ENCODE data around the gene SLC17A7. TPM values are rescaled to one million over a fixed set of nuclear protein-coding genes. Genes with fewer than 3 reads are reported as not detected.

The SLC17A7 gene
- total and polyA plus RNA-seq, 2 of the 13 experiments (the other 11 are each of a cell fraction or from before 2014, with no cell fraction given) = 0.32 TPM; not detected in 1

GRCh38 chr19:49487277-49488045 is 46.1 kb upstream of the SLC17A7 start, which contains the start of gene RPL13A (continued):
- TF ChIP-seq ZNF605 (CRISPR knock-in tag; IDR thresholded peaks at IDR 0.05) = peak; percentile 96
- TF ChIP-seq ZKSCAN5 (CRISPR knock-in tag; IDR thresholded peaks at IDR 0.05) = no peak
- TF ChIP-seq BRD4 (CRISPR knock-in tag; IDR thresholded peaks at IDR 0.05) = no peak; the same call in 1 of the 2 replicates
- peak; percentile 79; the same call in 1 of the 2 replicates for TF ChIP-seq ZNF317 (CRISPR knock-in tag; IDR thresholded peaks at IDR 0.05)
- peak; percentile 95 for TF ChIP-seq IRF9 (CRISPR knock-in tag; IDR thresholded peaks at IDR 0.05; ENCODE audit: borderline replicate concordance)
- no peak for TF ChIP-seq TOPORS (CRISPR knock-in tag; IDR thresholded peaks at IDR 0.05)
- TF ChIP-seq ZMAT3 (CRISPR knock-in tag; conservative IDR thresholded peaks at IDR 0.05) = peak; percentile 83
- peak; percentile 96 for TF ChIP-seq ATF1 (CRISPR knock-in tag; IDR thresholded peaks at IDR 0.05)
- peak; percentile 37; the same call in 1 of the 2 replicates for TF ChIP-seq SOX5 (CRISPR knock-in tag; IDR thresholded peaks at IDR 0.05; ENCODE audit: borderline replicate concordance)
- peak; percentile 82; the same call in 1 of the 2 replicates for TF ChIP-seq PAF1 (CRISPR knock-in tag; IDR thresholded peaks at IDR 0.05)
- TF ChIP-seq SIX4 (CRISPR knock-in tag; IDR thresholded peaks at IDR 0.05) = peak; percentile 66
- TF ChIP-seq DMTF1 (CRISPR knock-in tag; IDR thresholded peaks at IDR 0.05) = no peak
- TF ChIP-seq ARID2 (CRISPR knock-in tag; IDR thresholded peaks at IDR 0.05; ENCODE audit: borderline replicate concordance) = no peak
- TF ChIP-seq, protein P1, sequence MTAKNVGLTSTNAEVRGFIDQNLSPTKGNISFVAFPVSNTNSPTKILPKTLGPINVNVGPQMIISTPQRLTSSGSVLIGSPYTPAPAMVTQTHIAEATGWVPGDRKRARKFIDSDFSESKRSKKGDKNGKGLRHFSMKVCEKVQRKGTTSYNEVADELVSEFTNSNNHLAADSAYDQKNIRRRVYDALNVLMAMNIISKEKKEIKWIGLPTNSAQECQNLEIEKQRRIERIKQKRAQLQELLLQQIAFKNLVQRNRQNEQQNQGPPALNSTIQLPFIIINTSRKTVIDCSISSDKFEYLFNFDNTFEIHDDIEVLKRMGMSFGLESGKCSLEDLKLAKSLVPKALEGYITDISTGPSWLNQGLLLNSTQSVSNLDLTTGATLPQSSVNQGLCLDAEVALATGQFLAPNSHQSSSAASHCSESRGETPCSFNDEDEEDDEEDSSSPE (CRISPR knock-in tag; IDR thresholded peaks at IDR 0.05) = peak; percentile 72
- TF ChIP-seq, protein P2, sequence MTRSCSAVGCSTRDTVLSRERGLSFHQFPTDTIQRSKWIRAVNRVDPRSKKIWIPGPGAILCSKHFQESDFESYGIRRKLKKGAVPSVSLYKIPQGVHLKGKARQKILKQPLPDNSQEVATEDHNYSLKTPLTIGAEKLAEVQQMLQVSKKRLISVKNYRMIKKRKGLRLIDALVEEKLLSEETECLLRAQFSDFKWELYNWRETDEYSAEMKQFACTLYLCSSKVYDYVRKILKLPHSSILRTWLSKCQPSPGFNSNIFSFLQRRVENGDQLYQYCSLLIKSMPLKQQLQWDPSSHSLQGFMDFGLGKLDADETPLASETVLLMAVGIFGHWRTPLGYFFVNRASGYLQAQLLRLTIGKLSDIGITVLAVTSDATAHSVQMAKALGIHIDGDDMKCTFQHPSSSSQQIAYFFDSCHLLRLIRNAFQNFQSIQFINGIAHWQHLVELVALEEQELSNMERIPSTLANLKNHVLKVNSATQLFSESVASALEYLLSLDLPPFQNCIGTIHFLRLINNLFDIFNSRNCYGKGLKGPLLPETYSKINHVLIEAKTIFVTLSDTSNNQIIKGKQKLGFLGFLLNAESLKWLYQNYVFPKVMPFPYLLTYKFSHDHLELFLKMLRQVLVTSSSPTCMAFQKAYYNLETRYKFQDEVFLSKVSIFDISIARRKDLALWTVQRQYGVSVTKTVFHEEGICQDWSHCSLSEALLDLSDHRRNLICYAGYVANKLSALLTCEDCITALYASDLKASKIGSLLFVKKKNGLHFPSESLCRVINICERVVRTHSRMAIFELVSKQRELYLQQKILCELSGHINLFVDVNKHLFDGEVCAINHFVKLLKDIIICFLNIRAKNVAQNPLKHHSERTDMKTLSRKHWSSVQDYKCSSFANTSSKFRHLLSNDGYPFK (CRISPR knock-in tag; IDR thresholded peaks at IDR 0.05; ENCODE audit: borderline replicate concordance) = peak; percentile 99
- TF ChIP-seq, protein P3, sequence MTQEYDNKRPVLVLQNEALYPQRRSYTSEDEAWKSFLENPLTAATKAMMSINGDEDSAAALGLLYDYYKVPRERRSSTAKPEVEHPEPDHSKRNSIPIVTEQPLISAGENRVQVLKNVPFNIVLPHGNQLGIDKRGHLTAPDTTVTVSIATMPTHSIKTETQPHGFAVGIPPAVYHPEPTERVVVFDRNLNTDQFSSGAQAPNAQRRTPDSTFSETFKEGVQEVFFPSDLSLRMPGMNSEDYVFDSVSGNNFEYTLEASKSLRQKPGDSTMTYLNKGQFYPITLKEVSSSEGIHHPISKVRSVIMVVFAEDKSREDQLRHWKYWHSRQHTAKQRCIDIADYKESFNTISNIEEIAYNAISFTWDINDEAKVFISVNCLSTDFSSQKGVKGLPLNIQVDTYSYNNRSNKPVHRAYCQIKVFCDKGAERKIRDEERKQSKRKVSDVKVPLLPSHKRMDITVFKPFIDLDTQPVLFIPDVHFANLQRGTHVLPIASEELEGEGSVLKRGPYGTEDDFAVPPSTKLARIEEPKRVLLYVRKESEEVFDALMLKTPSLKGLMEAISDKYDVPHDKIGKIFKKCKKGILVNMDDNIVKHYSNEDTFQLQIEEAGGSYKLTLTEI (CRISPR knock-in tag; conservative IDR thresholded peaks at IDR 0.05) = no peak
- no peak for TF ChIP-seq ZNF235 (CRISPR knock-in tag; IDR thresholded peaks at IDR 0.05; ENCODE audit: borderline replicate concordance)
- TF ChIP-seq TRIM24 (CRISPR knock-in tag; IDR thresholded peaks at IDR 0.05) = no peak
